ENCODE measurements around the gene PAQR7. TPM values are rescaled to one million over a fixed set of nuclear protein-coding genes. Genes with fewer than 3 reads are reported as not detected.

The PAQR7 gene
- total RNA-seq, 3 donors from 2014 or later = 4.5 to 7.5 (median 5.4) TPM

DNA sequence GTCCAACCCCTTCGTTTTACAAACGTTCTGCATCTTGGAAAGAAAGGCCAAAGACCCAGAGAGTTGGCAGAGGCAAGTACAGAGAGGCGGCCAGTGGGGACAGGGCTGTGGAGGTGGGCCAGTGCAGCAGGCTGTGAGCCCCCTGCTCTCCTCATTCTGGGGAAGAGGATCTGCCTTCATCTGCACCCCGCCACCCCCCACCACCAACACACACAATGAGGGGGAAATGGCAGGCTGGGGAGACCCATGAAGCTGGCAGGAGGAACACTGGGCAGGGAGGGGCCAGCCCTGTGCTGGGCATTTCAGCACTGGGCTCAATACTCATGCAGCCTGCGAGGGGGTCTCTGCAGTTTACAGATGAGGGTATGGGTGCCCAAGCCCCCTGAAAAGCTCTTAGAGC, 16.1 kb upstream of the PAQR7 start:
- no peak overlapping the region for H3K4me3 Mint-ChIP-seq
- no peaks in the 10 kb centered on the region for H3K9me3 Mint-ChIP-seq
- ATAC-seq (no peak), DNase-seq (no peak)
- no peaks in the 10 kb centered on the region for H3K27me3 Mint-ChIP-seq (ENCODE audit: low read depth)
- H3K36me3 Mint-ChIP-seq (ENCODE audit: insufficient read depth) = no peaks in the 10 kb centered on the region
- H3K4me1 Mint-ChIP-seq (ENCODE audit: low read depth) = peaks cover 8% of the 10 kb centered on the region

DNA sequence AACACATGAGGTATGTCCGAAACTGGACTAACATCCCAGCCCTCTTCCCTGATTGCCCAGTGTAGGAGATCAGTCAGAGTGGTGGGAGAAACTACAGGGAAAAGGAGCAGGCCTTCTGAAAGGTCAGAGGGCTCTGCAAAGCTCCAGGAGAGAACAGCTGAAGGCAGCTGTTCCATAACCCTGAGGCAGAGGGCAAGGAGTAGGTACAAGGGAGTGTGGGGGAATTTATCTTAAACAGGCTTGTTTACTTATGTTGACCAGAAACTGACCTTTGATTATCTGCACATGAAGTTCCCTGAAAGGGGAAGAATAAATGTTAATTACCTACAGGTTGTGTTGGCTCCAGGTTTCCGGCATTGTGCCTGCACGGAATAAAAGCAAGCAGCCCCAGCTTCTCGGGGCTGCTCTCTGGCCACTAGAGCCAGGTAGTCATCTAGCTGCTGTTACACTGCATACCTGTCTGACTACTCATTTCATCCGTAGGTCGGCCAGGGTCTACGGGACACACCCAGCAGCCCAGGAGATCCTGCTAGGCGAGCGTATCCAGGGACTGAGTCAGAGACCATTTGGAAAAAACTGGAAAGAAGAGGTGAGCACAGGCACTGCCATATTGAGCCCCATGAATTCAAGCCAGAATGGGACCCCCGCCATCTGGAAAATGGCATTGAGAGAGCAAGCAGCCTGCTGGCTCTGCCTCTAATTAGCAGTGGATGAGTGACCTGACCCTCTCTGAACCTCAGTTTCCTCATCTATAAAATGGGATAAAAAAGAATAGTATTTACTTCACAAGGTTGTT, 14.9 kb upstream of the PAQR7 start:
- H3K4me3 Mint-ChIP-seq = no peak overlapping the region
- no peak for ATAC-seq
- H3K9me3 Mint-ChIP-seq = no peaks in the 10 kb centered on the region
- DNase-seq = no peak
- no peaks in the 10 kb centered on the region for H3K36me3 Mint-ChIP-seq (ENCODE audit: insufficient read depth)
- H3K27me3 Mint-ChIP-seq (ENCODE audit: low read depth) = no peaks in the 10 kb centered on the region
- H3K4me1 Mint-ChIP-seq (ENCODE audit: low read depth) = peaks cover 4% of the 10 kb centered on the region

- no peak for DNase-seq
- no peak overlapping the region for H3K4me3 Mint-ChIP-seq
- no peak for ATAC-seq
Observed at GRCh38 chr1:25889470-25889869, 14.0 kb upstream of the PAQR7 start.

DNA sequence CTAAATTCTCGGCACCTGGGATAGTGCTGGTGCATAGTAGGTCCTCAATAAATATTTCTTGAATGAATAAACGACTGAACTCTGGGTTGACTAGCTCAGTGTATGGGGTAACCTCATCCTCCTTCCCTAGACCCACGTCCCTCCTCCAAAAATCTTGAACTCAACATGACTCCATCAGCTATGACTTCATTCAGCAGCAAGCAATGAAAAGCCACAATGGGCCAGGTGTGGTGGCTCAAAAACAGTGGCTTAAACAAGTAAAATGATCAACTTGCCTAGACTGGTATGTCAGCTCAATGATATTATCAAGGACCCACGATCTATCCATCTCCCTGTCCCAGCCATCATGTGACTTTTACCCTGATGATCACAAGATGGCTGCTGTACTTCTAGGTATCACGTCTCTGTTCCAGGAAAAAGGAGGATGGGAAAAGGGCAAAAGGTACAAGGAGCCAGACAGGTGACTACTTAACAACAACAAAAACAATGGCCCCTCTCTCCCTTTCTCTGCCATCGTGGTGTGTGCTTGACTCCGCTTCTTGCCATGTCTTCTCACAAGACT, 13.0 kb upstream of the PAQR7 start:
- H3K36me3 Mint-ChIP-seq (ENCODE audit: insufficient read depth) = no peaks in the 10 kb centered on the region
- H3K4me1 Mint-ChIP-seq (ENCODE audit: low read depth) = no peaks in the 10 kb centered on the region
- no peaks in the 10 kb centered on the region for H3K27me3 Mint-ChIP-seq (ENCODE audit: low read depth)
- H3K9me3 Mint-ChIP-seq = no peaks in the 10 kb centered on the region
- no peak for ATAC-seq
- H3K4me3 Mint-ChIP-seq = no peak overlapping the region
- no peak for DNase-seq

More at GRCh38 chr1:25889470-25889869, 14.0 kb upstream of the PAQR7 start:
- no peaks in the 10 kb centered on the region for H3K27me3 Mint-ChIP-seq (ENCODE audit: low read depth)
- no peaks in the 10 kb centered on the region for H3K9me3 Mint-ChIP-seq
- no peaks in the 10 kb centered on the region for H3K4me1 Mint-ChIP-seq (ENCODE audit: low read depth)
- H3K36me3 Mint-ChIP-seq (ENCODE audit: insufficient read depth) = no peaks in the 10 kb centered on the region

- no peaks in the 10 kb centered on the region for H3K9me3 Mint-ChIP-seq
- H3K4me3 Mint-ChIP-seq = no peak overlapping the region
- no peaks in the 10 kb centered on the region for H3K4me1 Mint-ChIP-seq (ENCODE audit: low read depth)
- no peaks in the 10 kb centered on the region for H3K36me3 Mint-ChIP-seq (ENCODE audit: insufficient read depth)
- ATAC-seq (no peak), DNase-seq (no peak)
- H3K27me3 Mint-ChIP-seq (ENCODE audit: low read depth) = no peaks in the 10 kb centered on the region
Observed at GRCh38 chr1:25885602-25886001, 10.1 kb upstream of the PAQR7 start.

GRCh38 chr1:25881266-25881665, 5.8 kb upstream of the PAQR7 start:
- no peak overlapping the region for H3K4me3 Mint-ChIP-seq
- H3K9me3 Mint-ChIP-seq = no peaks in the 10 kb centered on the region
- ATAC-seq = no peak
- H3K36me3 Mint-ChIP-seq (ENCODE audit: insufficient read depth) = no peaks in the 10 kb centered on the region
- DNase-seq = no peak
- no peaks in the 10 kb centered on the region for H3K27me3 Mint-ChIP-seq (ENCODE audit: low read depth)
- H3K4me1 Mint-ChIP-seq (ENCODE audit: low read depth) = no peaks in the 10 kb centered on the region

- DNase-seq = no peak
- ATAC-seq = no peak
- Mint-ChIP-seq H3K27me3 (ENCODE audit: low read depth) (no peaks in the 10 kb centered on the region), H3K4me3 (no peak overlapping the region), H3K36me3 (ENCODE audit: insufficient read depth) (no peaks in the 10 kb centered on the region), H3K4me1 (ENCODE audit: low read depth) (peaks cover 2% of the 10 kb centered on the region), H3K9me3 (no peaks in the 10 kb centered on the region)
Observed at GRCh38 chr1:25880518-25880917, 5.0 kb upstream of the PAQR7 start.

GRCh38 chr1:25879675-25880074, 4.2 kb upstream of the PAQR7 start:
- ATAC-seq (no peak), DNase-seq (no peak)
- no peaks in the 10 kb centered on the region for H3K27me3 Mint-ChIP-seq (ENCODE audit: low read depth)
- no peak overlapping the region for H3K4me3 Mint-ChIP-seq
- H3K36me3 Mint-ChIP-seq (ENCODE audit: insufficient read depth) = no peaks in the 10 kb centered on the region
- H3K9me3 Mint-ChIP-seq = no peaks in the 10 kb centered on the region
- H3K4me1 Mint-ChIP-seq (ENCODE audit: low read depth) = peaks cover 6% of the 10 kb centered on the region

- no peaks in the 10 kb centered on the region for H3K9me3 Mint-ChIP-seq
- H3K4me3 Mint-ChIP-seq = no peak overlapping the region
- ATAC-seq = no peak
- H3K36me3 Mint-ChIP-seq (ENCODE audit: insufficient read depth) = no peaks in the 10 kb centered on the region
- H3K27me3 Mint-ChIP-seq (ENCODE audit: low read depth) = no peaks in the 10 kb centered on the region
- peaks cover 7% of the 10 kb centered on the region for H3K4me1 Mint-ChIP-seq (ENCODE audit: low read depth)
- DNase-seq = no peak
Observed at GRCh38 chr1:25878690-25879089, 3.2 kb upstream of the PAQR7 start.

DNA sequence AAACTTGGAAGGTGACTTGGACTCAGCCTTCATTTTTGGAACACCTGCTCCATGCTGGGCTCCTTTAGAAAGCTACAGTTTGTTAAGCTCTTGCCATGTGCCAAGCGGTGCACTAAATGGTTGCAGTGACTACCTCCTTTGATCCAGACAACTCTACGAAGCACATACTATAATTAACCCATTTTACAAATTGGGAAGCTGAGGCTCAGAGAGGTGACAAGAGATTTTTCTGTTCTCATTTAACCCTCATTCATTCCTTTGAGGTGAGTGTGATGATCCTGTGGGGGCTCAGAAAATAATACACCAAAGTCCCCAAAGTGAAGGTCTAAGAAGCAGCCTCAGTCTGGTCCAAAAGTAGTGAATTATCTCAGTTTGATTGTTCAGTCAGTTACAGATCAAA, 1.6 kb upstream of the PAQR7 start:
- Mint-ChIP-seq H3K36me3 (ENCODE audit: insufficient read depth) (no peaks in the 10 kb centered on the region), H3K27me3 (ENCODE audit: low read depth) (no peaks in the 10 kb centered on the region), H3K4me3 (no peak overlapping the region), H3K9me3 (no peaks in the 10 kb centered on the region), H3K4me1 (ENCODE audit: low read depth) (peaks cover 7% of the 10 kb centered on the region)
- ATAC-seq (no peak), DNase-seq (no peak)

DNA sequence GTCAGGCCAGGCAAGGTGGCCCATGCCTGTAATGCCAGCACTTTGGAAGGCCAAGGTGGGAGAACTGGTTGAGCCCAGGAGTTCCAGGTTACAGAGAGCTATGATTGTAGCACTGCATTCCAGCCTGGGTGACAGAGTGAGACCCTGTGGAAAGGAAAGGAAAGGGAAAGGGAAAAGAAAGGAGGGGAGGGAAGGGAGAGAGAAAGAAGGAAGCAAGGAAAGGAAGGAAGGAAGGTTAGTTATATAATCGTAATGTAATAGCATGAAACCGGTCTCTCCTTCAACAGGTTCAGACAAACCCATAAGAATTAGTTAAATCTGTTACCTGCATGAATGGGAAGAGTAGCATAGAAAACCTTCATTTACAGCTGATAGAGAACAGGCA, 1.2 kb upstream of the PAQR7 start:
- DNase-seq = no peak
- Mint-ChIP-seq H3K27me3 (ENCODE audit: low read depth) (no peaks in the 10 kb centered on the region), H3K4me3 (no peak overlapping the region), H3K4me1 (ENCODE audit: low read depth) (peaks cover 7% of the 10 kb centered on the region), H3K36me3 (ENCODE audit: insufficient read depth) (no peaks in the 10 kb centered on the region), H3K9me3 (no peaks in the 10 kb centered on the region)
- ATAC-seq = no peak

- ATAC-seq (peak; percentile 52 to 57), DNase-seq (peak; percentile 12)
- Mint-ChIP-seq H3K4me1 (ENCODE audit: low read depth) (peaks cover 7% of the 10 kb centered on the region), H3K4me3 (peak overlapping the region; percentile 71), H3K9me3 (no peaks in the 10 kb centered on the region), H3K27me3 (ENCODE audit: low read depth) (no peaks in the 10 kb centered on the region), H3K36me3 (ENCODE audit: insufficient read depth) (no peaks in the 10 kb centered on the region)
Observed at GRCh38 chr1:25875856-25876692, 566 bp upstream of the PAQR7 start.

DNA sequence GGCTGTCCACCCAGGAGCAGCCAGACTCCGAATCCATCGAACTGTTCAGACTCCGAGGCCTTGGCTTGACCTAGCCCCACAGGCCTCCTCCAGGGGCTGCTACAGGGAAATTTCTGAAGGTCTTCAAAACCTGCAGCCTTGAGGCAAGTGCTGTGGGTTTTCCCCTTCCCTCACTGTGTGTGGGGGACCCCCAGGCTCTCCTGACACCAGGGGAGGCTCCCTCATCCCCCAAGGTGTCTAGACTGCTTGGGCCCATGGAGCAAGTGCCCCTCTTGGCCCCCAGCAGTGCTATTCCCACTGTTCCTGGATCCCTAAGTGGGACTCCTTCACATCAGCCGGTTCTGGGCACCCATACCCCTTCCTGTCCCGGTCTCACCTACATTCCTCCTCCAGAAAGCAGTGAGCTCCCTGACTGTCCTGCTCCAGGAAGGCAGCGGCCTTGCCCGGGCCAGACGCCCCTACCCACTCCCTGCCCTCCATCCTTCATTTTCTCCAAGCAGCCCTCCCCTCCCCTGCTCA, 814 bp downstream of the PAQR7 start:
- ATAC-seq (peak in 1 of 2 donors; percentile 3), DNase-seq (no peak)
- Mint-ChIP-seq H3K9me3 (no peaks in the 10 kb centered on the region), H3K27me3 (ENCODE audit: low read depth) (no peaks in the 10 kb centered on the region), H3K4me3 (peak overlapping the region; percentile 85), H3K4me1 (ENCODE audit: low read depth) (peaks cover 7% of the 10 kb centered on the region), H3K36me3 (ENCODE audit: insufficient read depth) (no peaks in the 10 kb centered on the region)

DNA sequence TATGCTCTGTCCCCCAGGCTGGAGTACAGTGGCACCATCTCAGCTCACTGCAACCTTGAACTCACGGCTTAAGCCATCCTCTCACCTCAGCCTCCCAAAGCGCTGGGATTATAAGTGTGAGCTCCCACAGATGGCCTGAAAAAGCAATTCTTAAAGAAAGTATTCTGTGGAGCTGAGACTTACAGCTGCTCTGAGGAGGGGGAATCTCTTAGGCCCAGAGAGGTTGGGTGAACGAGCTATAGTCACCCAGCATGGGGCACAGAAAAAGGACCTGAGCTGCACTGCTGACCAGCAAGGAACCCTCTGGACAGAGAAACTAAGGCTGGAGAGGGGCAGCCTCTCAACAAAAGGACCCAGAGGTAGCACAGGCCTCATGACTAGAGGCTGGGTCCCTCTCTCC, 1.3 kb downstream of the PAQR7 start:
- Mint-ChIP-seq H3K9me3 (no peaks in the 10 kb centered on the region), H3K36me3 (ENCODE audit: insufficient read depth) (no peaks in the 10 kb centered on the region), H3K4me1 (ENCODE audit: low read depth) (peaks cover 7% of the 10 kb centered on the region), H3K27me3 (ENCODE audit: low read depth) (no peaks in the 10 kb centered on the region), H3K4me3 (no peak overlapping the region)
- ATAC-seq (no peak), DNase-seq (no peak)

Measured in activated T-cell treated with anti-CD3 and anti-CD28 coated beads, Interleukin-2, amount 50 U/mL, for 4 hours (primary cell).